GM12878 (cell line): ENCODE data around the gene PML. TPM values are rescaled to one million over a fixed set of nuclear protein-coding genes. Genes with fewer than 3 reads are reported as not detected.
A peak's percentile ranks its signal among the peaks of the same experiment; 100 is the strongest.

ENCODE experiments used
- CBFB ChIP-seq: IDR thresholded peaks from 2 replicates; pipeline ENCODE4 v1.6.1; 2016; ENCODE audit warnings: antibody characterized with exemption, low read depth
- CBX3 ChIP-seq: fragments of 200-600 bp; sonication (generic); IDR thresholded peaks from 2 replicates; pipeline ENCODE4 v1.6.1; 2016; ENCODE audit warnings: low read depth, borderline replicate concordance
- CHD1 ChIP-seq: IDR thresholded peaks from 2 replicates; pipeline ENCODE4 v1.6.1; 2012; ENCODE audit warnings: low read depth, low read length, improper control_type of control experiment
- CREM ChIP-seq: IDR thresholded peaks from 2 replicates; pipeline ENCODE4 v1.6.1; 2014; ENCODE audit warnings: antibody characterized with exemption, low read depth
- GABPA ChIP-seq: IDR thresholded peaks from 2 replicates; pipeline ENCODE4 v1.6.1; 2014; ENCODE audit warnings: antibody characterized with exemption, low read depth, mild to moderate bottlenecking, inconsistent platforms
- MEF2A ChIP-seq: IDR thresholded peaks from 2 replicates; pipeline ENCODE4 v1.6.1; 2011; ENCODE audit warnings: low read depth, mild to moderate bottlenecking, low read length, moderate library complexity; ENCODE audit not compliant: insufficient read depth
- NBN ChIP-seq: fragments of 450-650 bp; IDR thresholded peaks from 2 replicates; pipeline ENCODE4 v1.6.1; 2016
- NFYB ChIP-seq: IDR thresholded peaks from 2 replicates; pipeline ENCODE4 v1.6.1; 2011; ENCODE audit warnings: low read depth, mild to moderate bottlenecking, low read length, improper control_type of control experiment, moderate library complexity; ENCODE audit not compliant: insufficient read depth
- NR2C2 ChIP-seq: IDR thresholded peaks from 2 replicates; pipeline ENCODE4 v1.6.1; 2011; ENCODE audit warnings: borderline replicate concordance, low read depth; ENCODE audit not compliant: control insufficient read depth, insufficient read length
- NRF1 ChIP-seq: conservative IDR thresholded peaks from 2 replicates; pipeline ENCODE4 v1.6.1; 2011; ENCODE audit warnings: mild to moderate bottlenecking, low read depth, low read length, improper control_type of control experiment
- PAX5 ChIP-seq: IDR thresholded peaks from 2 replicates; pipeline ENCODE4 v1.6.1; 2011; ENCODE audit warnings: low read depth, low read length, borderline replicate concordance
- POU2F2 ChIP-seq: IDR thresholded peaks from 3 replicates; pipeline ENCODE4 v1.6.1; 2011; ENCODE audit warnings: low read depth, mild to moderate bottlenecking, low read length, borderline replicate concordance
- RFX5 ChIP-seq: IDR thresholded peaks from 2 replicates; pipeline ENCODE4 v1.6.1; 2011; ENCODE audit warnings: low read depth, low read length, improper control_type of control experiment
- RUNX3 ChIP-seq: IDR thresholded peaks from 2 replicates; pipeline ENCODE4 v1.6.1; 2012; ENCODE audit warnings: low read length, inconsistent platforms
- SIX5 ChIP-seq: IDR thresholded peaks from 2 replicates; pipeline ENCODE4 v1.6.1; 2011; ENCODE audit warnings: mild to moderate bottlenecking, low read depth, low read length, moderate library complexity; ENCODE audit not compliant: severe bottlenecking
- SREBF1 ChIP-seq: IDR thresholded peaks from 2 replicates; pipeline ENCODE4 v1.6.1; 2012; ENCODE audit warnings: mild to moderate bottlenecking, low read length
- STAT1 ChIP-seq: fragments of 450-650 bp; conservative IDR thresholded peaks from 2 replicates; pipeline ENCODE4 v1.6.1; 2014; ENCODE audit warnings: antibody characterized with exemption, mild to moderate bottlenecking
- TCF12 ChIP-seq: IDR thresholded peaks from 2 replicates; pipeline ENCODE4 v1.6.1; 2011; ENCODE audit warnings: low read depth, mild to moderate bottlenecking, low read length
- WRNIP1 ChIP-seq: IDR thresholded peaks from 2 replicates; pipeline ENCODE4 v1.6.1; 2011; ENCODE audit warnings: low read depth, low read length, improper control_type of control experiment, borderline replicate concordance
- polyA plus RNA-seq, 11 experiments: library from polyadenylated mRNA; depleted of rRNA in 4 of 11; unstranded in 6 of 11; stranded (reverse) in 5 of 11; fragments of >200 nt; fragmentation: Nextera tagmentation in 4 of 11; fragmentation: Illumina TruSeq in 1 of 11; extraction: Ambion mirVana in 4 of 11; extraction: Trizol in 1 of 11; gene quantifications; 1 replicate in 1 of 11; 2 replicates in 10 of 11; pipeline versions ENCODE4 v1.2.1 to v1.2.3, GENCODE V29; 2011 to 2016; ENCODE audit warnings: inconsistent platforms in 2 of 11, missing spikeins in 2 of 11, low read depth in 1 of 11
- total RNA-seq, 4 experiments: library from RNA; depleted of rRNA in 3 of 4; stranded (reverse); fragments of >200 nt in 3 of 4; fragmentation: Illumina TruSeq in 1 of 4; extraction: Trizol in 1 of 4; gene quantifications; 2 replicates each; pipeline versions ENCODE4 v1.2.1 to v1.2.3, GENCODE V29; 2013 to 2021
- TF ChIP-seq, protein P1 (sequence below): fragments of 450-650 bp; formaldehyde crosslinking; IDR thresholded peaks from 2 replicates; pipeline ENCODE4 v1.4.0; 2020; ENCODE audit warnings: mild to moderate bottlenecking, moderate library complexity
- TF ChIP-seq, protein P2 (sequence below): IDR thresholded peaks from 2 replicates; pipeline ENCODE4 v1.6.1; 2011; ENCODE audit warnings: borderline replicate concordance, low read depth, mild to moderate bottlenecking, moderate library complexity, low read length; ENCODE audit not compliant: insufficient read depth, poor library complexity, severe bottlenecking
- TF ChIP-seq, protein P3 (sequence below): IDR thresholded peaks from 2 replicates; pipeline ENCODE4 v1.6.1; 2011; ENCODE audit warnings: low read depth, mild to moderate bottlenecking, low read length, moderate library complexity, borderline replicate concordance; ENCODE audit errors: extremely low read depth
- TF ChIP-seq, protein P4 (sequence below): fragments of 450-650 bp; IDR thresholded peaks from 2 replicates; pipeline ENCODE4 v1.6.1; 2017; ENCODE audit warnings: mild to moderate bottlenecking, low read depth, inconsistent platforms; ENCODE audit not compliant: poor library complexity, severe bottlenecking

Gene PML
- total and polyA plus RNA-seq, 10 of the 15 experiments (the other 5 are each of a cell fraction or from before 2014, with no cell fraction given), result 8.5 to 95.5 (median 30.8) TPM

GRCh38 chr15:73994413-73994883, at the start of gene PML (continued):
- TF ChIP-seq, protein P1, sequence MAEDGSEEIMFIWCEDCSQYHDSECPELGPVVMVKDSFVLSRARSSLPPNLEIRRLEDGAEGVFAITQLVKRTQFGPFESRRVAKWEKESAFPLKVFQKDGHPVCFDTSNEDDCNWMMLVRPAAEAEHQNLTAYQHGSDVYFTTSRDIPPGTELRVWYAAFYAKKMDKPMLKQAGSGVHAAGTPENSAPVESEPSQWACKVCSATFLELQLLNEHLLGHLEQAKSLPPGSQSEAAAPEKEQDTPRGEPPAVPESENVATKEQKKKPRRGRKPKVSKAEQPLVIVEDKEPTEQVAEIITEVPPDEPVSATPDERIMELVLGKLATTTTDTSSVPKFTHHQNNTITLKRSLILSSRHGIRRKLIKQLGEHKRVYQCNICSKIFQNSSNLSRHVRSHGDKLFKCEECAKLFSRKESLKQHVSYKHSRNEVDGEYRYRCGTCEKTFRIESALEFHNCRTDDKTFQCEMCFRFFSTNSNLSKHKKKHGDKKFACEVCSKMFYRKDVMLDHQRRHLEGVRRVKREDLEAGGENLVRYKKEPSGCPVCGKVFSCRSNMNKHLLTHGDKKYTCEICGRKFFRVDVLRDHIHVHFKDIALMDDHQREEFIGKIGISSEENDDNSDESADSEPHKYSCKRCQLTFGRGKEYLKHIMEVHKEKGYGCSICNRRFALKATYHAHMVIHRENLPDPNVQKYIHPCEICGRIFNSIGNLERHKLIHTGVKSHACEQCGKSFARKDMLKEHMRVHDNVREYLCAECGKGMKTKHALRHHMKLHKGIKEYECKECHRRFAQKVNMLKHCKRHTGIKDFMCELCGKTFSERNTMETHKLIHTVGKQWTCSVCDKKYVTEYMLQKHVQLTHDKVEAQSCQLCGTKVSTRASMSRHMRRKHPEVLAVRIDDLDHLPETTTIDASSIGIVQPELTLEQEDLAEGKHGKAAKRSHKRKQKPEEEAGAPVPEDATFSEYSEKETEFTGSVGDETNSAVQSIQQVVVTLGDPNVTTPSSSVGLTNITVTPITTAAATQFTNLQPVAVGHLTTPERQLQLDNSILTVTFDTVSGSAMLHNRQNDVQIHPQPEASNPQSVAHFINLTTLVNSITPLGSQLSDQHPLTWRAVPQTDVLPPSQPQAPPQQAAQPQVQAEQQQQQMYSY (CRISPR knock-in tag), result no peak
- TF ChIP-seq SREBF1 (no peak), POU2F2 (no peak), CREM (0 out of 2 replicates have a peak, but pooled peaks have one; percentile 15), NR2C2 (no peak), CHD1 (no peak), NFYB (no peak), RFX5 (peak; percentile 29; the same call in 1 of the 2 replicates), STAT1 (no peak), GABPA (0 out of 2 replicates have a peak, but pooled peaks have one; percentile 45), MEF2A (no peak), CBX3 (no peak), TCF12 (no peak), NRF1 (no peak), SIX5 (peak; percentile 5), NBN (no peak; the same call in 1 of the 2 replicates), CBFB (no peak), WRNIP1 (no peak), RUNX3 (peak; percentile 66), PAX5 (no peak)
- TF ChIP-seq, protein P2, sequence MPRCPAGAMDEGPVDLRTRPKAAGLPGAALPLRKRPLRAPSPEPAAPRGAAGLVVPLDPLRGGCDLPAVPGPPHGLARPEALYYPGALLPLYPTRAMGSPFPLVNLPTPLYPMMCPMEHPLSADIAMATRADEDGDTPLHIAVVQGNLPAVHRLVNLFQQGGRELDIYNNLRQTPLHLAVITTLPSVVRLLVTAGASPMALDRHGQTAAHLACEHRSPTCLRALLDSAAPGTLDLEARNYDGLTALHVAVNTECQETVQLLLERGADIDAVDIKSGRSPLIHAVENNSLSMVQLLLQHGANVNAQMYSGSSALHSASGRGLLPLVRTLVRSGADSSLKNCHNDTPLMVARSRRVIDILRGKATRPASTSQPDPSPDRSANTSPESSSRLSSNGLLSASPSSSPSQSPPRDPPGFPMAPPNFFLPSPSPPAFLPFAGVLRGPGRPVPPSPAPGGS, result no peak
- TF ChIP-seq, protein P3, sequence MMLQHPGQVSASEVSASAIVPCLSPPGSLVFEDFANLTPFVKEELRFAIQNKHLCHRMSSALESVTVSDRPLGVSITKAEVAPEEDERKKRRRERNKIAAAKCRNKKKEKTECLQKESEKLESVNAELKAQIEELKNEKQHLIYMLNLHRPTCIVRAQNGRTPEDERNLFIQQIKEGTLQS, result no peak
- TF ChIP-seq, protein P4, sequence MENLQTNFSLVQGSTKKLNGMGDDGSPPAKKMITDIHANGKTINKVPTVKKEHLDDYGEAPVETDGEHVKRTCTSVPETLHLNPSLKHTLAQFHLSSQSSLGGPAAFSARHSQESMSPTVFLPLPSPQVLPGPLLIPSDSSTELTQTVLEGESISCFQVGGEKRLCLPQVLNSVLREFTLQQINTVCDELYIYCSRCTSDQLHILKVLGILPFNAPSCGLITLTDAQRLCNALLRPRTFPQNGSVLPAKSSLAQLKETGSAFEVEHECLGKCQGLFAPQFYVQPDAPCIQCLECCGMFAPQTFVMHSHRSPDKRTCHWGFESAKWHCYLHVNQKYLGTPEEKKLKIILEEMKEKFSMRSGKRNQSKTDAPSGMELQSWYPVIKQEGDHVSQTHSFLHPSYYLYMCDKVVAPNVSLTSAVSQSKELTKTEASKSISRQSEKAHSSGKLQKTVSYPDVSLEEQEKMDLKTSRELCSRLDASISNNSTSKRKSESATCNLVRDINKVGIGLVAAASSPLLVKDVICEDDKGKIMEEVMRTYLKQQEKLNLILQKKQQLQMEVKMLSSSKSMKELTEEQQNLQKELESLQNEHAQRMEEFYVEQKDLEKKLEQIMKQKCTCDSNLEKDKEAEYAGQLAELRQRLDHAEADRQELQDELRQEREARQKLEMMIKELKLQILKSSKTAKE, result no peak
